Measurements from ENCODE around the gene INSM1. TPM values are rescaled to one million over a fixed set of nuclear protein-coding genes. Genes with fewer than 3 reads are reported as not detected.
A peak's percentile ranks its signal among the peaks of the same experiment; 100 is the strongest.

Gene INSM1
- total and polyA plus RNA-seq, 2 of the 13 experiments (the other 11 are each of a cell fraction or from before 2014, with no cell fraction given): not detected

- H3K9me3 ChIP-seq (ENCODE audit: low read length): no peaks in the 10 kb centered on the region
- WGBS (ENCODE audit: low lambda C conversion rate): 38% methylated on average over 17 of the region's 17 CpGs
- BruUV-seq (replicated peaks): no TSS peak
- ChIA-PET POLR2A (no interaction called here), CTCF (ENCODE audit: low intra/inter-chr PET ratio, low total read pairs) (no interaction called here)
- H4K20me1 ChIP-seq (ENCODE audit: insufficient read depth, low read length): no peaks in the 10 kb centered on the region
- H3K9ac ChIP-seq (ENCODE audit: insufficient read depth, low read depth, low read length): no peak overlapping the region
- no peak overlapping the region for H3K4me2 ChIP-seq (ENCODE audit: low read depth, low read length)
- in situ Hi-C loops (cut with HindIII; ENCODE audit: extremely low pct_ligation_motif_present, low pct_unique_long_range_greater_than_20kb): no loop called here
- TF ChIP-seq FOSL2 (CRISPR knock-in tag; IDR thresholded peaks at IDR 0.05): peak; percentile 34; the same call in 1 of the 2 replicates
- TF ChIP-seq ZNF292 (CRISPR knock-in tag; IDR thresholded peaks at IDR 0.05; ENCODE audit: borderline replicate concordance, low read depth): no peak
- TF ChIP-seq TBX2 (CRISPR knock-in tag; IDR thresholded peaks at IDR 0.05; ENCODE audit: borderline replicate concordance): 0 out of 2 replicates have a peak, but pooled peaks have one; percentile 15
- TF ChIP-seq PHF8 (CRISPR knock-in tag; IDR thresholded peaks at IDR 0.05): 0 out of 2 replicates have a peak, but pooled peaks have one; percentile 6
- TF ChIP-seq, protein P1, sequence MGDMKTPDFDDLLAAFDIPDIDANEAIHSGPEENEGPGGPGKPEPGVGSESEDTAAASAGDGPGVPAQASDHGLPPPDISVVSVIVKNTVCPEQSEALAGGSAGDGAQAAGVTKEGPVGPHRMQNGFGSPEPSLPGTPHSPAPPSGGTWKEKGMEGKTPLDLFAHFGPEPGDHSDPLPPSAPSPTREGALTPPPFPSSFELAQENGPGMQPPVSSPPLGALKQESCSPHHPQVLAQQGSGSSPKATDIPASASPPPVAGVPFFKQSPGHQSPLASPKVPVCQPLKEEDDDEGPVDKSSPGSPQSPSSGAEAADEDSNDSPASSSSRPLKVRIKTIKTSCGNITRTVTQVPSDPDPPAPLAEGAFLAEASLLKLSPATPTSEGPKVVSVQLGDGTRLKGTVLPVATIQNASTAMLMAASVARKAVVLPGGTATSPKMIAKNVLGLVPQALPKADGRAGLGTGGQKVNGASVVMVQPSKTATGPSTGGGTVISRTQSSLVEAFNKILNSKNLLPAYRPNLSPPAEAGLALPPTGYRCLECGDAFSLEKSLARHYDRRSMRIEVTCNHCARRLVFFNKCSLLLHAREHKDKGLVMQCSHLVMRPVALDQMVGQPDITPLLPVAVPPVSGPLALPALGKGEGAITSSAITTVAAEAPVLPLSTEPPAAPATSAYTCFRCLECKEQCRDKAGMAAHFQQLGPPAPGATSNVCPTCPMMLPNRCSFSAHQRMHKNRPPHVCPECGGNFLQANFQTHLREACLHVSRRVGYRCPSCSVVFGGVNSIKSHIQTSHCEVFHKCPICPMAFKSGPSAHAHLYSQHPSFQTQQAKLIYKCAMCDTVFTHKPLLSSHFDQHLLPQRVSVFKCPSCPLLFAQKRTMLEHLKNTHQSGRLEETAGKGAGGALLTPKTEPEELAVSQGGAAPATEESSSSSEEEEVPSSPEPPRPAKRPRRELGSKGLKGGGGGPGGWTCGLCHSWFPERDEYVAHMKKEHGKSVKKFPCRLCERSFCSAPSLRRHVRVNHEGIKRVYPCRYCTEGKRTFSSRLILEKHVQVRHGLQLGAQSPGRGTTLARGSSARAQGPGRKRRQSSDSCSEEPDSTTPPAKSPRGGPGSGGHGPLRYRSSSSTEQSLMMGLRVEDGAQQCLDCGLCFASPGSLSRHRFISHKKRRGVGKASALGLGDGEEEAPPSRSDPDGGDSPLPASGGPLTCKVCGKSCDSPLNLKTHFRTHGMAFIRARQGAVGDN (CRISPR knock-in tag; IDR thresholded peaks at IDR 0.05): peak; percentile 42
- no peak for TF ChIP-seq TBP (CRISPR knock-in tag; IDR thresholded peaks at IDR 0.05)
- peak; percentile 40; the same call in 1 of the 2 replicates for TF ChIP-seq MAX (IDR thresholded peaks at IDR 0.05)
- TF ChIP-seq KAT7 (CRISPR knock-in tag; IDR thresholded peaks at IDR 0.05; ENCODE audit: borderline replicate concordance): no peak
- no peak for TF ChIP-seq ZNF10 (CRISPR knock-in tag; IDR thresholded peaks at IDR 0.05; ENCODE audit: borderline replicate concordance, low read depth)
- H3K79me2 ChIP-seq (ENCODE audit: insufficient read depth, low read length): no peaks in the 10 kb centered on the region
- FAIRE-seq: no peak
- peak; percentile 48 for ATAC-seq
- DNase-seq (ENCODE audit: low spot score): no peak
- H3K4me3 ChIP-seq (replicated peaks in 1 of 3; ENCODE audit: insufficient read depth in 1 of 3, low read depth in 2 of 3, low read length in 3 of 3): no peak overlapping the region
- intact Hi-C loops (cut with micrococcal nuclease; ENCODE audit: unreplicated experiment): no loop called here
- peaks cover 11% of the 10 kb centered on the region; the same call in 1 of the 2 replicates for H3K4me1 ChIP-seq (ENCODE audit: insufficient read depth, low read length)
- H2AFZ ChIP-seq (ENCODE audit: low read length): no peak overlapping the region
- no peak overlapping the region for H3K27ac ChIP-seq (ENCODE audit: extremely low read length, insufficient read depth, low read length)
- peaks cover 13 to 74% of the 10 kb centered on the region in 2 experiments; a peak in 4 of 5 replicates for H3K27me3 ChIP-seq (ENCODE audit: control insufficient read depth in 1 of 2, insufficient read depth in 2 of 2, low read length in 2 of 2)
- no peaks in the 10 kb centered on the region for H3K36me3 ChIP-seq (replicated peaks in 1 of 2; ENCODE audit: control insufficient read depth in 1 of 2, insufficient read depth in 2 of 2, low read length in 2 of 2)
These were observed 5.2 kb downstream of the INSM1 start for GRCh38 chr20:20373091-20373571.

Measured in HepG2 (cell line).